Osteoblast (primary cell): ENCODE results near the gene CHAF1A. TPM values are rescaled to one million over a fixed set of nuclear protein-coding genes. Genes with fewer than 3 reads are reported as not detected.

Experiments used
- DNase-seq: peaks from one replicate; pipeline ENCODE4 v3.0.0; 2011; ENCODE audit warnings: low spot score, mixed read lengths; ENCODE audit not compliant: insufficient read length; ENCODE audit errors: missing footprints
- H2AFZ ChIP-seq: 2 replicates; pipeline ENCODE4 v1.6.0; 2011; ENCODE audit warnings: mild to moderate bottlenecking, low read length
- H3K27ac ChIP-seq: 2 replicates; pipeline ENCODE4 v1.5.1; 2011; ENCODE audit warnings: mild to moderate bottlenecking, low read depth, low read length, moderate library complexity
- H3K27me3 ChIP-seq: 2 replicates; pipeline ENCODE4 v1.6.0; 2012; ENCODE audit warnings: mild to moderate bottlenecking, control low read depth, inconsistent platforms, low read length, moderate library complexity; ENCODE audit not compliant: insufficient read depth
- H3K36me3 ChIP-seq: 2 replicates; pipeline ENCODE4 v1.5.1; 2011; ENCODE audit warnings: mild to moderate bottlenecking, low read length, control low read depth, moderate library complexity; ENCODE audit not compliant: insufficient read depth
- H3K4me1 ChIP-seq: 2 replicates; pipeline ENCODE4 v1.5.1; 2011; ENCODE audit warnings: mild to moderate bottlenecking, low read length, control low read depth, moderate library complexity; ENCODE audit not compliant: insufficient read depth
- H3K4me2 ChIP-seq: 2 replicates; pipeline ENCODE4 v1.6.0; 2011; ENCODE audit warnings: mild to moderate bottlenecking, low read length; ENCODE audit not compliant: insufficient read depth
- H3K4me3 ChIP-seq: fragments of 200-600 bp; sonication (generic); 3 replicates; pipeline ENCODE4 v1.5.1; 2012; ENCODE audit warnings: mild to moderate bottlenecking, low read length, inconsistent platforms; ENCODE audit not compliant: insufficient read depth
- H3K79me2 ChIP-seq: 2 replicates; pipeline ENCODE4 v1.6.0; 2012; ENCODE audit warnings: mild to moderate bottlenecking, low read length, control low read depth, inconsistent platforms; ENCODE audit not compliant: insufficient read depth
- H3K9me3 ChIP-seq: 2 replicates; pipeline ENCODE4 v1.5.1; 2011; ENCODE audit warnings: low read depth, low read length, control low read depth
- H4K20me1 ChIP-seq: 2 replicates; pipeline ENCODE4 v1.6.0; 2012; ENCODE audit warnings: mild to moderate bottlenecking, low read length, control low read depth; ENCODE audit not compliant: insufficient read depth
- CTCF ChIP-seq: IDR thresholded peaks from 2 replicates; pipeline ENCODE4 v1.5.1; 2011; ENCODE audit warnings: mild to moderate bottlenecking, low read depth, low read length, moderate library complexity; ENCODE audit errors: extremely low read depth
- total RNA-seq: library from RNA; depleted of rRNA; stranded (reverse); fragments of >200 nt; gene quantifications from 2 replicates; pipeline ENCODE4 v1.2.3, GENCODE V29; 2012

The CHAF1A gene
- total RNA-seq, 1 donor = 3.6 TPM

- Histone ChIP-seq H3K4me1 (peaks cover 22% of the 10 kb centered on the region), H4K20me1 (peaks cover 34% of the 10 kb centered on the region), H3K79me2 (peaks cover 42% of the 10 kb centered on the region), H3K4me3 (peak overlapping the region; percentile 77), H2AFZ (peak overlapping the region; percentile 61), H3K4me2 (peak overlapping the region; percentile 90), H3K9me3 (no peaks in the 10 kb centered on the region), H3K36me3 (peaks cover 25% of the 10 kb centered on the region), H3K27me3 (no peaks in the 10 kb centered on the region), H3K27ac (peak overlapping the region; percentile 90)
- peak; percentile 93 for DNase-seq
- no peak for TF ChIP-seq CTCF
Measured at GRCh38 chr19:4456843-4457653, 54.6 kb downstream of the CHAF1A start.

DNA sequence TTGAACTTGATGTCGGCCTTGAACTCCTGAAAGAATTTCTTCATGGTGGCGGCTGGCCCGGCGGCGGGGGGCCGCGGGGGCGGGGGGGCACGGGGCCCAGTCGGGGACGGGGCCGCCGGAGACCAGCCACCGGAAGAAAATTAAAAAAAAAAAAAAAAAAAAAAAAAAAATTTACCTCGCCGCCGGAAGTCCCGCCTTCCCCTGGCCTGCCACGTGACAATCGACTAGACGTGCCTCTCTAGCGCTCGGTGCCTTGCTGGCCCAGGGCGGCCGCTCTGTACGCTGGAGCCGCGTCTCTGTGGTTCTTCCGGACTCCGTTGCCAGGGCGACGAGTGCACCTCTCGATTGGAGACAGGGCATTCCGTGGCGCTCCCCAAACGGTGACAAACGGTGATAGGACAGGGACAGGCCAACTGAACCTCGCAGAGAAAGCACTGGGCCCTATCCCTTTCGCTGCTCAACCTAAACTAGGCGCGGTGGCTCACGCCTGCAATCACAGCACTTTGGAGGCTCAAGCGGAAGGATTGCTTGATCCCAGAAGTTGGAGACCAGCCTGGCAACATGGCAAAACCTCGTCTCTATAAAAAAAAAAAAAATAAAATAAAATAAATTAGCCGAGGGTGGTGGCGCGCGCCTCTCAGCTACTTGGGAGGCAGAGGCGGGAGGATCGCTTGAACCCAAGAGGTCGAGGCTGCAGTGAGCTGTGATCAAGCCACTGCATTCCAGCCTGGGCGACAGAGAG lies 55.4 kb downstream of the CHAF1A start, which contains the start of gene UBXN6:
TSS of gene UBXN6 (minus strand) at position 141 of the 742 bp plus-strand sequence. CDS start at position 44, 97 bp downstream.
- Histone ChIP-seq H3K4me1 (peaks cover 22% of the 10 kb centered on the region), H3K4me2 (peak within 1 kb of the TSS; percentile 90), H3K9me3 (no peaks in the 10 kb centered on the region), H3K4me3 (peak within 1 kb of the TSS; percentile 77), H3K79me2 (peaks cover 38% of the 10 kb centered on the region), H4K20me1 (peaks cover 30% of the 10 kb centered on the region), H3K27ac (peak within 1 kb of the TSS; percentile 90), H3K27me3 (no peaks in the 10 kb centered on the region), H2AFZ (peak within 1 kb of the TSS; percentile 94), H3K36me3 (peaks cover 17% of the 10 kb centered on the region)
- DNase-seq = peak; percentile 99
- no peak for TF ChIP-seq CTCF

DNA sequence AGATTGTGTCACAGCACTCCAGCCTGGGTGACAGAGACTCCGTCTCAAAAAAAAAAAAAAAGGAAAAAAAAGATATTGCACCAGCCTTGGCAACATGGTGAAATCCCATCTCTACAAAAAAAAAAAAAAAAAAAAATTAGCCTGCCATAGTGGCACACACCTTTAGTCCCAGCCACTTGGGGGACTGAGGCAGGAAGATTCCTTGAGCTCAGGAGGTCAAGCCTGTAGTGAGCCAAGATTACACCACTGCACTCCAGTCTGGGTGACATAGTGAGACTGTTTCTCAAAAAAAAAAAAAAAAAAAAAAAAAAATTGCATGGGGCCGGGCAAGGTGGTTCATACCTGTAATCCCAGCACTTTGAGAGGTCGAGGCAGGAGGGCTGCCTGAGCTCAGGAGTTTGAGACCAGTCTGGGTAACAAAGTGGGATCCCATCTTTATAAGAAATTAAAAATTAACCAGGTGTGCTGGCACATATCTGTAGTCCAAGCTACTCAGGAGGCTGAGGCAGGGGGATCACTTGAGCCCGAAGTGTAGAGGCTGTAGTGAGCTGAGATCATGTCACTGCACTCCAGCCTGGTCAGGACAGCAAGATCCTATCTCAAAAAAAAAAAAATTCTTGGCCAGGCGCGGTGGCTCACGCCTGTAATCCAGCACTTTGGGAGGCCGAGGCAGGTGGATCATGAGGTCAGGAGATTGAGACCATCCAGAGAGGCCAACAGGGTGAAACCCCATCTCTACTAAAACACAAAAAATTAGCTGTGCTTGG lies 62.6 kb downstream of the CHAF1A start:
- no peaks in the 10 kb centered on the region for H3K27me3 ChIP-seq
- H3K4me3 ChIP-seq = no peak overlapping the region
- no peak overlapping the region for H2AFZ ChIP-seq
- H3K4me1 ChIP-seq = no peaks in the 10 kb centered on the region
- TF ChIP-seq CTCF = no peak
- H4K20me1 ChIP-seq = no peaks in the 10 kb centered on the region
- H3K9me3 ChIP-seq = no peaks in the 10 kb centered on the region
- no peak for DNase-seq
- no peak overlapping the region for H3K4me2 ChIP-seq
- no peaks in the 10 kb centered on the region for H3K36me3 ChIP-seq
- no peaks in the 10 kb centered on the region for H3K79me2 ChIP-seq
- no peak overlapping the region for H3K27ac ChIP-seq
